NCI-H2081 (cell line): Measurements from ENCODE around the gene NPPA.

Experiments
- DNase-seq, 2 experiments: peaks; one replicate each; lab custom pipeline; 2025; lab: John Stamatoyannopoulos, UW

NPPA gene

GRCh38 chr1:11874258-11874562 is 26.6 kb upstream of the NPPA start:
- DNase-seq, result no peak

GRCh38 chr1:11873395-11874257 is 26.0 kb upstream of the NPPA start:
- no peak for DNase-seq

DNA sequence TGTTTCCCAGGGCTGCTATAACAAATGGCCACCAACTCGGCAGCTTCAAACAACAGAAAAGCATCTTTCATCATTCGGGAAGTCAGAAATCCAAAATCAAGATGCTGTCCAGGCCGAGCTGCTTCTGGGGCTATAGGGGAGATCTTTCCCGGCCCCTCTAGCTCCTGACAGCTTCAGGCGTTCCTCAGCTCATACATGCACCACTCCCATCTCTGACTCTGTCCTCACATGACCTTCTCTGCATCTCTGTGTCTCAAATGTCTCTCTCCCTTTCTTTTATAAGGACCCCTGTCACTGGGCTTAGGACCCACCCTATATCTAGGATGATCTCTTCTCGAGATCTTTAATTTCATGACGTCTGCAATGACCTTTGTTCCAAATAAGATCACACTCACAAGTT is 25.0 kb upstream of the NPPA start:
- DNase-seq, result no peak

- DNase-seq, result no peak
These were observed 22.1 kb upstream of the NPPA start for GRCh38 chr1:11869650-11870207.

DNA sequence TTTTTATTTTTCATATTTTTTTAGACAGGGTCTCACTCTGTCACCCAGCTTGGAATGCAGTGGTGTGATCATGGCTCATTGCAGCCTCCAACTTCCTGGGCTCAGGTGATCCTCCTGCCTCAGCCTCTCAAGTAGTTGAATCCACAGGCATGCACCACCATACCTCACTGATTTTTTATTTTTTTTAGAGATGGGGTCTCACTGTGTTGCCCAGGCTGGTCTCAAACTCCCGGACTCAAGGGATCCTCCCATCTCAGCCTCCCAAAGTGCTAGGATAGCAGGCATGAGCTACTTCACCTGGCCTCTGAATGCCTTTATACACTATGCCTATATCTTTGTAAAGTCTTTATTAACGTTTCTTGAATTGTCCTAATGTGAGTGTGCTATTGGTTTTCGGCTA is 21.5 kb upstream of the NPPA start:
- DNase-seq, result no peak

DNA sequence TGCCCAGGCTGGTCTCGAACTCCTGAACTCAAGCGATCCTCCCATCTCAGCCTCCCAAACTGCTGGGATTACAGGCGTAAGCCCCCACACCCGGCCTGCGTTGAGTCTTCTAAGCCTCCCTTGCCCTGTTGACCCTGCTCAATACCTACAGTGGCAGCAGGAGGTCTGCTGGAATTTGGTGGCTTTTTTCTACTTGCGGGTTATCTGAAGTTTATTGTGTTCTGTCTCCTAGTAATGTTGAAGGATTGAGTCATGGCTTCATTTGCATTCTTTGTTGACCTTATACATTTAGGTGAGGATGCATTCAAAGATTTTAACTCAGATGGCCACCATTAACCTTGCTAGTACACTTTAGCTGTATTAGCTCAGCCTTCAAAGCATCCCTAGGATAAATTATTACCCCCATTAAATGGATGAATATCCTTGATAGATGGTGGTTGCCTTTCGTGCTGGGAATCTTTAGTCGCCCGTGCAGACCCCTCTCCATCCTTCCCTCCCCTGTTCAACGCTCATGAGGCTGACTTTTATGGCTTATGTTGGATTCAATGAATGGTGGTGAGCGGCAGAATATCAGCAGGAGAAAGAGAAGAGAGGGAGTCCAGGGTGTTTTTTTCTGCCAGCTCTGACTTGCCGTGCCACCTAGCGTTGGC is 20.9 kb upstream of the NPPA start:
- DNase-seq, result no peak

GRCh38 chr1:11862890-11863289 is 15.3 kb upstream of the NPPA start:
- DNase-seq, result no peak

- no peak for DNase-seq
These were observed 13.0 kb upstream of the NPPA start for GRCh38 chr1:11860587-11860986.

DNA sequence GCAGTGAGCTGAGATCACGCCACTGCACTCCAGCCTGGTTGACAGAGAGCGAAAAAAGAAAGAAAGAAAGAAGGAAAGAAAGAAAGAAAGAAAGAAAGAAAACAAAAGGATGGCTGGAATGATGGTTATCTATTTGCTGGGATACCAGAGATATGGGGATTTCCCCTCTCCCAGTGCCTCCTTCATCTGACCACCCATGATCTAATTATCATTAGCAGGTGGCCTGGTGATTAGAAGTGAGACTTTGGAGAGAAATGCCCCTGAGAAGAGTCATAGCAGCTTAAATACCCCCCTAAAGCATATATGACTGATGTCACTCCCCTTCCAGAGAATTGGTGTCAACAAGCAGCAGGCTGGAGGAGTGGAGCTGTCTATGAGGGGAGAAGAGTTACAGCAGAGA is 12.5 kb upstream of the NPPA start:
- DNase-seq, result no peak

DNA sequence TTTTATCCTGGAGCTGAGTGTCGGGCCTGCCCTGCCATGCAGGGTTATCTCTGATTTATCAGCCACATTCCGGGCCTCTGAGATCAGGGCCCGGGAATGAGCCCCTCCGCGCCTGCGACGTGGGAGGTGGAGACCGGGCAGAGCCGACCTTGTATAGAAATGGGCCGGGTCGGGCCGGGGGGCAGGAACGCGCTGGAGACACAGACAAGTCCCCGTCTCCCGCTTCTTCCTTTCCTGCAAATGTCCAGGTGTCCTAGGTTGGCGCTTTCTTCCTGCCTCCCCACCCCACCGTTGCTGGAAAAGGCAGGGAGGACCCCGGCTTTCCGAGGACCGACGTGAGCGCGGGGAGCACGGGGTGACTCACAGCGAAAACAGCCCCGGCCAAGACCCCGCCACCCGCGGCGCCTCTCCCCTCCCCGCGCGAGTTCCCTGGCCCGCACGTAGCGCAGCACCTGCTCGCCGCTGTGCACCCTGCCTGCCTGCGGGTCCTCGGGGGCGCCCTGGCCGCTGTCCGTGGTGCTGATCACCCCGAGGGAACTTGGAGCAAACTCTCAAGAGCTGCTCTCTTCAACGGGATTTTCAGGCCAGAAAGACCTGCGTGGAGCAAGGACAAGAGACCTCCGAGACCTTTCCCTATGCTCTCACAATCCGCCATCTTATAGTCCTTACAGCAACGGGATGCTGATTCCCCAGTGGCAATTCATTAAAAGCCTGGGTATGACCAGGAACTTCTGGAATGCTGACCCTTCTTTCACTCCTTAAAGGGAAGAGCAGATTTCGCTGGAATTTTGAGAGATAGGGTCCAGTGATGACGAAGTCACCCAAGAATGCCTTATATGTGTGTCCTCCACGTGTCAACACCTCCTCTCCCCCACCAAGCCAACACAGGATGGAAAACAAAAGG is 11.6 kb upstream of the NPPA start:
- no peak for DNase-seq

- DNase-seq, result no peak
These were observed 11.0 kb upstream of the NPPA start, which contains the start of gene NPPB for GRCh38 chr1:11858613-11858967. Gene NPPB, minus strand, starts transcription at chr1:11858945. Its CDS starts 112 bp downstream, at chr1:11858833.

- DNase-seq, result no peak
These were observed 10.6 kb upstream of the NPPA start for GRCh38 chr1:11858158-11858557.

GRCh38 chr1:11857164-11857851 is 9.7 kb upstream of the NPPA start:
- DNase-seq, result no peak

DNA sequence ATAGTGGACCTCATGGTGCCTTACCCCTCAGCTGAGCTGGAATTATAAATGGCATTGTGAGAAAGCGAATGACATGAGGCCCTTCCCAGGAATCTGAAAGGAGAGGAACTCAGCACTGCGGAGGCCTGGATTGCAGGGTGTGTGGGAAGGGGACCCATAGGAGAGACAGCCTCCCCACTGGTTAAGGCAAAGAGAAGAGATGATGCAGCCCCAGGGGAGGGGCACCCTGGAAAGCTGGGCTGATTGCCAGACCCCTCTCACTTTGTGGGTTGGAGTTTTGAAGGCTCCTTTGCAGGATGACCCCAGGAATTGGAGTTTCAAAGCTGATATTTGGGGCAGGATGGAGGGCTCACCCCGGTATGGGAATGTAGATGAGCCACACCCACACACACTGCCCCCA is 9.1 kb upstream of the NPPA start:
- no peak for DNase-seq

DNA sequence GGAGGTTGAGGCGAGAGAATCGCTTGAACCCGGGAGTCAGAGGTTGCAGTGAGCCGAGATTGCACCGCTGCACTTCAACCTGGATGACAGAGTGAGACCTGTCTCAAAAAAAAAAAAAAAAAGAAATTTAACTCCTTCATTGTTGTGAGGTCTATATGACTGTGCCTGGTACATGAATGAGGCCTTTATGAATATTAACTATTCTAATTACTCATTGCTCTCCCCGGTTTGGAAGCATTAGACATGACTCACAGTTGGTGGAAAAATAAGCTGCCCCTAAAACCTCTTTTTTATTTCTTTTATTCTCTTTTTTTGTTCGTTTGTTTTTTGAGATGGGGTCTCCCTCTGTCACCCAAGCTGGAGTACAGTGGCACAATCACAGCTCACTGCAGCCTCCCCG is 7.8 kb upstream of the NPPA start:
- DNase-seq, result no peak

DNA sequence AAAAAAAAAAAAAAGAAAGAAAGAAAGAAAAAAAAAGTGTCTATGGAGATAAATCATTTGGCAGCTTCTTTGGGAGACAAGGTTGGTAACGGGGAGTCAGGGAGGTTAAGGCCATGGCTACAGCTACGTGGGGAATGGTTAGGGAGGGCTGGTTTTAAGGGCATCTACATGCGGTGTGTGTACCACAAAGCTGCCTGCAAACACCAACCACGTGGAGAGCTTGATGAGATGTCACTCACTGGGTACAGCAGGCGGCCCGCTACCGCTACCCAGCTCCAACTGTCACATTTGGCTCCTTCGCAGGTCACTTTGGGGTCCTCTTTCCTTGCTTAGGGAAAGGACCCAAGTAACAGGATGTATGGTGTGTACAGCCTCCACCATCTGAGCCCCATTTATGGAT is 6.9 kb upstream of the NPPA start:
- no peak for DNase-seq

DNA sequence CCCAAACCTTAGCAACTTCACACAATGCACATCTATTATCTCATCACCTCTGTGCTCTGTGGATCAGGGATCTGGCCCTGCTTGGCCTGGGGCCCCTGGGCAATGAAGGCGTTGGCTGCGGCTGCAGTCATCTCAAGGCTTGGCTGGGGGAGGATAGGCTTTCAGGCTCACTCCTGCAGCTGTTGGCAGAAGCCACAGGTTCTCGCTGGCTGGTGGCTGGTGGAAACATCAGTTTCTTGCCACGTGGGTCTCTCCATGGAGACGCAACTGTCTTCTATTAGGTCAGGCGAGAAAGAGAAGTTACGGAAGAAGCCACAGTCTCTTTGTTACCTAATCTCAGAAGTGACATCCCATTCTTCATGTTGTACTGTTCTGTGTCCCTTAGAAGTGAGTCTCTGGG is 3.6 kb upstream of the NPPA start:
- DNase-seq, result no peak

DNA sequence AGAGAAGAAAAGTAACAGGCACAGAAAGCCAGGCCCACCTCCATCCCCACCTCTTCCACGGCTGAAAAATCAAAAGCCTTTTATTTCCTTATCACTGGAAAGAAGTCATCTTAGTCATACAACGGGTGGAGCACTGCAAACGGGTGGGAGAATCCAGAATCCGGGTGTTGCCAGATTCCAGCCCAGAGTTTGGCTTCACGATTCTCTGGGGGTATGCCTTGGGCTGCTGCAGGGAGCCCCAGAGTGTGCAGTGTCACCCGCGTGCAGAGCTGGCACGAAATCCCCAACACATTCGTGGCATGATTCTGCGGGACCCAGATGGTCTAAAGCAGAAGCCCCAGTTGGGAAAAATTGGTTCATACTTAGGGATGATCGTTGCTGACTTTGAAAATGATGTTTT is 2.6 kb upstream of the NPPA start:
- DNase-seq, result no peak

DNA sequence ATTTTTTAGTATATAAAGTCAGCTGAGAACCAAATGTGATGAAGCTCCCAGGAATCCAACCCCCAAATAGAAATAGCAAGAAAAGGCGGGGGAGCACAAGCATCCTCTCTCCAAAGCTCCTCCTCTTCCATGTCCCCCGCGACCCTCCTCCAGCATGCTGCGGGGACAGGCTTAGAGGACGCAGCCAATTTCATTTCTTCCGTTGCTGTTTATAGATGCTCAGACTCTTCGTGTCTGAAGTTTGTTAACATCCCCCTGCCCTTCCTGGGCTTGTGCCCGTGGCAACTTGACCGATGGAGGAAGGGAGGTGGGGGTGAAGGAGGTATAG is 754 bp upstream of the NPPA start:
- peak; percentile 42 to 54 for DNase-seq

DNA sequence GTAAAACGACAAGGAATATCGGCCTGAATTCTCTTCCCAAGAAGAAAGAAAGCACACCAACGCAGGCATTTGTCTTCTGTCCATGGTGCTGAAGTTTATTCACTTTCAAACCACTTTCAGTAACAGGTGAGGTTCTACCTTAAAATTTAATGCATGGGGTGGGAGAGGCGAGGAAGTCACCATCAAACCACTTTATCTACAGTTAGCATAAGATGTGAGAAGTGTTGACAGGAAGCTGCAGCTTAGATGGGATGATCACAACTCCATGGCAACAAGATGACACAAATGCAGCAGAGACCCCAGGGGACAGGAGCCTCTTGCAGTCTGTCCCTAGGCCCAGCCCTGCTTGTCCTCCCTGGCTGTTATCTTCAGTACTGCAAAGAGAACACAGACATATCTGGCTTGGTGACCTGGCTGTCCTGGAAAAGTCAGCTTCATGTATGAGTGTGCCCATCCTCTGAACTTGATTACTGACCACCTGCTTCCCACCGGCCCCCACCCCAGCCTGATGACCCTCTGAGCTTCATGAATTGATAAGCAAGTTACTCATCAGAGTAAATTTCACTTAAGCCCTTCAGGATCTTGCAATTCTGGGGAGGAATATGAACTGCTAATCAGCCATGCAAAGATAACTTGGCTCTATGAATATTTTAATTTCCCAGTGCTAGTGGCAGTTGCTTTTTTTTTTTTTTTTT is 1.8 kb downstream of the NPPA start:
- no peak for DNase-seq
